H1 (cell line): Measurements from ENCODE around the gene MT1B. TPM values are rescaled to one million over a fixed set of nuclear protein-coding genes. Genes with fewer than 3 reads are reported as not detected.

Experiments
- ATF2 ChIP-seq: IDR thresholded peaks from 2 replicates; pipeline ENCODE4 v1.6.1; 2012; ENCODE audit warnings: low read length, inconsistent platforms
- CHD7 ChIP-seq: fragments of 300-600 bp; sonication (generic); IDR thresholded peaks from 2 replicates; pipeline ENCODE4 v1.7.1; 2012; ENCODE audit warnings: low read length, moderate library complexity, mild to moderate bottlenecking, inconsistent platforms; ENCODE audit not compliant: insufficient replicate concordance
- polyA plus RNA-seq, 7 experiments: library from polyadenylated mRNA; depleted of rRNA in 3 of 7; stranded (reverse) in 5 of 7; unstranded in 2 of 7; fragments of >200 nt in 5 of 7; fragments of 200-250 nt in 2 of 7; gene quantifications; 1 replicate in 5 of 7; 2 replicates in 1 of 7; 4 replicates in 1 of 7; pipeline versions ENCODE4 v1.2.1 to v1.2.3, GENCODE V29; 2011 to 2013; ENCODE audit warnings: missing spikeins in 2 of 7, mixed read lengths in 2 of 7
- total RNA-seq: library from RNA; stranded (reverse); fragmentation: NEBNext Ultra II Directional; extraction: Animal tissue kit (Norgen Biotek cat#: 25700); gene quantifications from 2 replicates; pipeline ENCODE4 v1.2.1, GENCODE V29; 2021
- TF ChIP-seq, protein P1 (sequence below): IDR thresholded peaks from 2 replicates; pipeline ENCODE4 v1.6.1; 2012; ENCODE audit warnings: inconsistent platforms
- TF ChIP-seq, protein P2 (sequence below), 3 experiments: IDR thresholded peaks; 1 replicate in 2 of 3; 2 replicates in 1 of 3; pipeline versions ENCODE4 v1.5.1 to v1.6.1; 2011; ENCODE audit warnings: low read length in 3 of 3, mild to moderate bottlenecking in 3 of 3, inconsistent platforms in 2 of 3, low read depth in 1 of 3, moderate library complexity in 1 of 3; ENCODE audit not compliant: insufficient read depth in 1 of 3; ENCODE audit errors: control extremely low read depth in 1 of 3

The MT1B gene
- total and polyA plus RNA-seq, 2 of the 8 experiments (the other 6 are each of a cell fraction or from before 2014, with no cell fraction given), result not detected

- no peak for TF ChIP-seq CHD7
- TF ChIP-seq, protein P1, sequence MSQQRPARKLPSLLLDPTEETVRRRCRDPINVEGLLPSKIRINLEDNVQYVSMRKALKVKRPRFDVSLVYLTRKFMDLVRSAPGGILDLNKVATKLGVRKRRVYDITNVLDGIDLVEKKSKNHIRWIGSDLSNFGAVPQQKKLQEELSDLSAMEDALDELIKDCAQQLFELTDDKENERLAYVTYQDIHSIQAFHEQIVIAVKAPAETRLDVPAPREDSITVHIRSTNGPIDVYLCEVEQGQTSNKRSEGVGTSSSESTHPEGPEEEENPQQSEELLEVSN, result no peak
- no peak for TF ChIP-seq ATF2
- TF ChIP-seq, protein P2, sequence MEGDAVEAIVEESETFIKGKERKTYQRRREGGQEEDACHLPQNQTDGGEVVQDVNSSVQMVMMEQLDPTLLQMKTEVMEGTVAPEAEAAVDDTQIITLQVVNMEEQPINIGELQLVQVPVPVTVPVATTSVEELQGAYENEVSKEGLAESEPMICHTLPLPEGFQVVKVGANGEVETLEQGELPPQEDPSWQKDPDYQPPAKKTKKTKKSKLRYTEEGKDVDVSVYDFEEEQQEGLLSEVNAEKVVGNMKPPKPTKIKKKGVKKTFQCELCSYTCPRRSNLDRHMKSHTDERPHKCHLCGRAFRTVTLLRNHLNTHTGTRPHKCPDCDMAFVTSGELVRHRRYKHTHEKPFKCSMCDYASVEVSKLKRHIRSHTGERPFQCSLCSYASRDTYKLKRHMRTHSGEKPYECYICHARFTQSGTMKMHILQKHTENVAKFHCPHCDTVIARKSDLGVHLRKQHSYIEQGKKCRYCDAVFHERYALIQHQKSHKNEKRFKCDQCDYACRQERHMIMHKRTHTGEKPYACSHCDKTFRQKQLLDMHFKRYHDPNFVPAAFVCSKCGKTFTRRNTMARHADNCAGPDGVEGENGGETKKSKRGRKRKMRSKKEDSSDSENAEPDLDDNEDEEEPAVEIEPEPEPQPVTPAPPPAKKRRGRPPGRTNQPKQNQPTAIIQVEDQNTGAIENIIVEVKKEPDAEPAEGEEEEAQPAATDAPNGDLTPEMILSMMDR (IDR thresholded peaks at IDR 0.05; ENCODE audit: control extremely low read depth in 1 of 3, insufficient read depth in 1 of 3, low read depth in 1 of 3, low read length in 3 of 3), result no peak
Observed at GRCh38 chr16:56677474-56677873, 25.8 kb downstream of the MT1B start (continued).
